Fibroblast of lung (primary cell): ENCODE results near the gene FOXS1. TPM values are rescaled to one million over a fixed set of nuclear protein-coding genes. Genes with fewer than 3 reads are reported as not detected.

Experiments used
- DNase-seq, 2 donors: peaks; one replicate each; pipeline versions ENCODE4 v3.0.0 to v3.0.0-alpha.2; 2010; ENCODE audit warnings: low read depth in 2 of 2
- H2AFZ ChIP-seq: 2 replicates; pipeline ENCODE4 v1.5.1; 2012; ENCODE audit warnings: low read length, control low read depth, inconsistent platforms
- H3K27ac ChIP-seq: 2 replicates; pipeline ENCODE4 v1.5.1; 2011; ENCODE audit warnings: low read length, control low read depth; ENCODE audit not compliant: insufficient read depth
- H3K27me3 ChIP-seq: 2 replicates; pipeline ENCODE4 v1.5.1; 2011; ENCODE audit warnings: mild to moderate bottlenecking, low read length; ENCODE audit not compliant: control insufficient read depth, insufficient read depth
- H3K36me3 ChIP-seq: 2 replicates; pipeline ENCODE4 v1.5.1; 2011; ENCODE audit warnings: low read length; ENCODE audit not compliant: control insufficient read depth, insufficient read depth
- H3K4me1 ChIP-seq: 2 replicates; pipeline ENCODE4 v1.5.1; 2011; ENCODE audit warnings: low read length; ENCODE audit not compliant: control insufficient read depth, insufficient read depth; ENCODE audit errors: extremely low read depth
- H3K4me2 ChIP-seq: 2 replicates; pipeline ENCODE4 v1.5.1; 2011; ENCODE audit warnings: low read length, control low read depth; ENCODE audit not compliant: insufficient read depth; ENCODE audit errors: extremely low read depth
- H3K4me3 ChIP-seq, 4 experiments: fragments of 200-600 bp in 1 of 4; sonication (generic) in 1 of 4; replicated peaks in 1 of 4; 2 replicates each; pipeline ENCODE4 v1.5.1; 2011 to 2016; ENCODE audit warnings: low read length in 4 of 4, low read depth in 3 of 4, mild to moderate bottlenecking in 3 of 4, control low read depth in 2 of 4, inconsistent platforms in 1 of 4, mixed read lengths in 1 of 4; ENCODE audit not compliant: insufficient read depth in 1 of 4; ENCODE audit errors: control extremely low read depth in 1 of 4
- H3K79me2 ChIP-seq: 2 replicates; pipeline ENCODE4 v1.5.1; 2012; ENCODE audit warnings: mild to moderate bottlenecking, low read length, inconsistent platforms; ENCODE audit not compliant: control insufficient read depth, insufficient read depth
- H3K9ac ChIP-seq: 2 replicates; pipeline ENCODE4 v1.5.1; 2011; ENCODE audit warnings: mild to moderate bottlenecking, low read length, control low read depth; ENCODE audit not compliant: insufficient read depth
- H3K9me3 ChIP-seq: 2 replicates; pipeline ENCODE4 v1.5.1; 2012; ENCODE audit warnings: low read depth, low read length; ENCODE audit not compliant: control insufficient read depth, insufficient read depth
- H4K20me1 ChIP-seq: 2 replicates; pipeline ENCODE4 v1.5.1; 2011; ENCODE audit warnings: low read length; ENCODE audit not compliant: control insufficient read depth, insufficient read depth; ENCODE audit errors: extremely low read depth
- CTCF ChIP-seq, 2 donors: IDR thresholded peaks in 1 of 2; conservative IDR thresholded peaks in 1 of 2; 1 replicate in 1 of 2; 2 replicates in 1 of 2; pipeline ENCODE4 v1.5.1; 2011 to 2012; ENCODE audit warnings: low read length in 2 of 2, control low read depth in 1 of 2, inconsistent platforms in 1 of 2, low read depth in 1 of 2, mild to moderate bottlenecking in 1 of 2
- EZH2 ChIP-seq: IDR thresholded peaks from 2 replicates; pipeline ENCODE4 v1.5.1; 2012; ENCODE audit warnings: low read length, control low read depth, mild to moderate bottlenecking; ENCODE audit errors: missing control alignments
- polyA plus RNA-seq, 2 donors: library from polyadenylated mRNA; depleted of rRNA in 1 of 2; stranded (reverse) in 1 of 2; unstranded in 1 of 2; fragments of >200 nt; gene quantifications; 2 replicates each; pipeline ENCODE4 v1.2.1, GENCODE V29; 2011 to 2012; ENCODE audit warnings: missing spikeins in 1 of 2
- total RNA-seq: library from RNA; depleted of rRNA; stranded (reverse); fragments of >200 nt; gene quantifications from 2 replicates; pipeline ENCODE4 v1.2.1, GENCODE V29; 2014

FOXS1 gene
- total and polyA plus RNA-seq, 2 donors (not counting 1 experiment from before 2014, with no cell fraction given), result under 0.01 TPM; not detected in 1

DNA sequence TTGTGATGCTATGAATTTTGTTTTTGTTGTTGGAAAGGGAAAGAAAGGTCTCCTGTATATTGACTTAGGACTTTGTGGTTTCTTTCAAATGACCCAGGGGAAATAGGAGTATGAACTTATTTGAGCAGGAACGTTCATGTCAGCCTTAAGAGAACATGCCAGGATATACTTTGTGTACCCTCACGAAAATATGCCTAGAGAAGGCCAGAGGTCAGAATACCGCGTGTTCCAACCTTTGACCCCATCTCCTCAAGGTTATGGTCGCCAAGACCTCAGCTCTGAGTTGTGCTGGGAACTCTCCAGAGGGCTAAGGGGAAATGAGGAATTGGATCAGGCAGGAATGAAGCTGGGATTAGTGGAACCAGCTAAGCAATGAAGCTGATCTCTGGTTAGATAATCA is 36.5 kb upstream of the FOXS1 start:
- no peak overlapping the region for H3K4me2 ChIP-seq
- H4K20me1 ChIP-seq, result no peaks in the 10 kb centered on the region
- H3K27ac ChIP-seq, result no peak overlapping the region
- H3K36me3 ChIP-seq, result no peaks in the 10 kb centered on the region
- H3K79me2 ChIP-seq, result no peaks in the 10 kb centered on the region
- no peaks in the 10 kb centered on the region for H3K27me3 ChIP-seq
- H3K4me1 ChIP-seq, result no peaks in the 10 kb centered on the region
- no peak overlapping the region for H3K9ac ChIP-seq
- DNase-seq, result no peak
- H3K9me3 ChIP-seq, result no peaks in the 10 kb centered on the region
- no peak for TF ChIP-seq EZH2
- TF ChIP-seq CTCF (conservative IDR thresholded peaks at IDR 0.05 in 1 of 2, IDR thresholded peaks at IDR 0.05 in 1 of 2; ENCODE audit: low read depth in 1 of 2, low read length in 2 of 2), result no peak
- H2AFZ ChIP-seq, result no peak overlapping the region
- H3K4me3 ChIP-seq, result no peak overlapping the region

- H3K79me2 ChIP-seq, result no peaks in the 10 kb centered on the region
Measured at GRCh38 chr20:31879143-31879987, 34.0 kb upstream of the FOXS1 start.

More at GRCh38 chr20:31879143-31879987, 34.0 kb upstream of the FOXS1 start:
- Histone ChIP-seq H3K27ac (peak overlapping the region; percentile 62), H3K27me3 (no peaks in the 10 kb centered on the region), H3K9me3 (no peaks in the 10 kb centered on the region), H3K4me2 (peak overlapping the region; percentile 68), H3K9ac (peak overlapping the region; percentile 62), H4K20me1 (no peaks in the 10 kb centered on the region), H3K4me3 (peak overlapping the region; percentile 27 to 75 (median 46)), H2AFZ (peak overlapping the region; percentile 39), H3K4me1 (no peaks in the 10 kb centered on the region), H3K36me3 (no peaks in the 10 kb centered on the region)
- TF ChIP-seq EZH2, result no peak
- TF ChIP-seq CTCF (conservative IDR thresholded peaks at IDR 0.05 in 1 of 2, IDR thresholded peaks at IDR 0.05 in 1 of 2; ENCODE audit: low read depth in 1 of 2, low read length in 2 of 2), result no peak
- peak; percentile 93 to 94 for DNase-seq
